HepG2 (cell line): ENCODE measurements around the gene KAT7. TPM values are rescaled to one million over a fixed set of nuclear protein-coding genes. Genes with fewer than 3 reads are reported as not detected.

Experiments used
- CENPX ChIP-seq: sonication (generic); formaldehyde crosslinking; IDR thresholded peaks from 2 replicates; pipeline ENCODE4 v1.9.0; 2021; ENCODE audit warnings: mild to moderate bottlenecking, missing genetic modification reagents, moderate library complexity
- FOXJ3 ChIP-seq: sonication (generic); formaldehyde crosslinking; IDR thresholded peaks from 2 replicates; pipeline ENCODE4 v1.4.0; 2020; ENCODE audit warnings: missing genetic modification reagents, mild to moderate bottlenecking, borderline replicate concordance
- HIC2 ChIP-seq: sonication (generic); formaldehyde crosslinking; IDR thresholded peaks from 2 replicates; pipeline ENCODE4 v1.9.0; 2022; ENCODE audit warnings: low read depth, missing genetic modification reagents
- HMGXB3 ChIP-seq: sonication (generic); formaldehyde crosslinking; IDR thresholded peaks from 2 replicates; pipeline ENCODE4 v1.4.0; 2020; ENCODE audit warnings: missing genetic modification reagents, borderline replicate concordance
- HNRNPL ChIP-seq: fragments of 200-400 bp; formaldehyde crosslinking; IDR thresholded peaks from 2 replicates; pipeline ENCODE4 v1.6.1; 2017; ENCODE audit warnings: mild to moderate bottlenecking, low read depth, low read length
- MEIS1 ChIP-seq: sonication (generic); formaldehyde crosslinking; IDR thresholded peaks from 2 replicates; pipeline ENCODE4 v1.9.0; 2021; ENCODE audit warnings: mild to moderate bottlenecking, missing genetic modification reagents, moderate library complexity, borderline replicate concordance
- NFAT5 ChIP-seq: sonication (generic); formaldehyde crosslinking; IDR thresholded peaks from 2 replicates; pipeline ENCODE4 v1.4.0; 2020; ENCODE audit warnings: missing genetic modification reagents
- NONO ChIP-seq, 2 experiments: fragments of 450-650 bp in 1 of 2; sonication (generic) in 1 of 2; formaldehyde crosslinking in 1 of 2; IDR thresholded peaks in 1 of 2; conservative IDR thresholded peaks in 1 of 2; 2 replicates each; pipeline versions ENCODE4 v1.6.1 to v1.8.0; 2017 to 2022; ENCODE audit warnings: mild to moderate bottlenecking in 1 of 2, missing genetic modification reagents in 1 of 2, moderate library complexity in 1 of 2
- PHF5A ChIP-seq: IDR thresholded peaks from one replicate; pipeline ENCODE4 v1.6.1; 2018; ENCODE audit warnings: low read depth, missing genetic modification reagents; ENCODE audit not compliant: unreplicated experiment
- POLR2AphosphoS5 ChIP-seq: IDR thresholded peaks from 2 replicates; pipeline ENCODE4 v1.6.1; 2012; ENCODE audit warnings: low read depth, low read length
- SRSF9 ChIP-seq: fragments of 200-400 bp; formaldehyde crosslinking; IDR thresholded peaks from 2 replicates; pipeline ENCODE4 v1.6.1; 2018; ENCODE audit warnings: borderline replicate concordance, mild to moderate bottlenecking, low read depth, low read length; ENCODE audit not compliant: insufficient read depth, poor library complexity, severe bottlenecking
- U2AF2 ChIP-seq: fragments of 200-400 bp; formaldehyde crosslinking; IDR thresholded peaks from 2 replicates; pipeline ENCODE4 v1.6.1; 2017; ENCODE audit warnings: low read depth, mild to moderate bottlenecking, low read length
- ZNF335 ChIP-seq: sonication (generic); formaldehyde crosslinking; IDR thresholded peaks from 2 replicates; pipeline ENCODE4 v1.4.0; 2020; ENCODE audit warnings: missing genetic modification reagents
- ZNF557 ChIP-seq: sonication (generic); formaldehyde crosslinking; IDR thresholded peaks from 2 replicates; pipeline ENCODE4 v1.4.0; 2020; ENCODE audit warnings: missing genetic modification reagents
- ZNF569 ChIP-seq: sonication (generic); formaldehyde crosslinking; IDR thresholded peaks from 2 replicates; pipeline ENCODE4 v1.5.0; 2020; ENCODE audit warnings: mild to moderate bottlenecking, missing genetic modification reagents, moderate library complexity, borderline replicate concordance
- ZNF768 ChIP-seq: sonication (generic); formaldehyde crosslinking; IDR thresholded peaks from 2 replicates; pipeline ENCODE4 v1.4.0; 2020; ENCODE audit warnings: missing genetic modification reagents
- ZSCAN25 ChIP-seq: sonication (generic); formaldehyde crosslinking; IDR thresholded peaks from 2 replicates; pipeline ENCODE4 v1.8.0; 2022; ENCODE audit warnings: mild to moderate bottlenecking, missing genetic modification reagents
- polyA plus RNA-seq, 8 experiments: library from polyadenylated mRNA; depleted of rRNA in 3 of 8; stranded (reverse) in 7 of 8; unstranded in 1 of 8; fragments of >200 nt; fragmentation: Illumina TruSeq in 4 of 8; extraction: Trizol in 4 of 8; gene quantifications; 2 replicates each; pipeline versions ENCODE4 v1.2.1 to v1.2.3, GENCODE V29; 2011 to 2016; ENCODE audit warnings: low read depth in 4 of 8, missing spikeins in 1 of 8, mixed read lengths in 1 of 8; ENCODE audit not compliant: insufficient read depth in 1 of 8
- total RNA-seq, 5 experiments: library from RNA; depleted of rRNA; stranded (reverse); fragments of >200 nt; fragmentation: Illumina TruSeq; extraction: Trizol; gene quantifications; 2 replicates each; pipeline ENCODE4 v1.2.3, GENCODE V29; 2016; ENCODE audit warnings: low read depth in 1 of 5

Gene KAT7
- total and polyA plus RNA-seq, 2 of the 13 experiments (the other 11 are each of a cell fraction or from before 2014, with no cell fraction given) = 21.2 to 39.2 TPM

DNA sequence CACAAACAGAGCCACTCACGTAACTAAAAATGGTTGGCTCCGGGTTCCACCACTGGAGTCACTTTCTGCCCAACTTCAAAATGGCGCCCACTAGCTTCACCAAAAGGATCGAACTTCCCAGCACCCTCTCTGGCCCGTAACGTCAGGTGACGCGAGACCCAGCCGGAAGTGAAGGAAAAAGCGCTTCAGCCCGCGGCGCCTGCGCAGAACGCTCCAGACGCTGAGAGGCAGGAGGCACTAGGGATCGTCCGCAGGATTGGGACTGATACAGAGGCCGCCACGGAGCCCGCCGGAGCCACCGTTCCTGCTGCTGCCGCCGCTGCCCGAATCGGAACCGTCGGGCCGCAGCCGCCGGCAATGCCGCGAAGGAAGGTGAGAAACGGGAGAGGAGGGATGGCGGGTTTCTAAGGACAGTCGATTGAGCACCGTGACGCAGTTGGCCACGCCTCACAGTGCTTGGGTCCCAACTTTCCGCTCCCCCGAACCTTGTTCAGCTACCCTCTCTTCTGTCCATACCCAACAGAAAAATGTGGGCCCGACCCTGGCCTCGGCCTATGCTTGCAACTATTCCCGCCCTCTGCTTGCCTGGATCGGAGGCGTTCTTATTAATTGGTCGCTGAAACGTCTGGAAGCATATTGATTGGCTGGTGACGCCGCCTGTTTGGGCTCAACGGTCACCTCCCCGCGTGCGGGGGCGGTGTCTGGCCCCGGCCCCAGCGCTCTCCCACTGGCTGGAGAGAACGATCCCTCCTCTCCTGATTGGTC, at the start of gene KAT7 (continued):
- peak; percentile 64; the same call in 1 of the 2 replicates for TF ChIP-seq HIC2
- TF ChIP-seq ZSCAN25 (CRISPR knock-in tag) = no peak; the same call in 1 of the 2 replicates
- peak; percentile 66; the same call in 1 of the 2 replicates for TF ChIP-seq MEIS1 (CRISPR knock-in tag)
- TF ChIP-seq HNRNPL = 0 out of 2 replicates have a peak, but pooled peaks have one; percentile 16
- TF ChIP-seq FOXJ3 (CRISPR knock-in tag) = 0 out of 2 replicates have a peak, but pooled peaks have one; percentile 27
- no peak for TF ChIP-seq U2AF2
- peak; percentile 97 for TF ChIP-seq ZNF335
- TF ChIP-seq PHF5A (CRISPR knock-in tag) = peak; percentile 91
- peak; percentile 83; the same call in 1 of the 2 replicates for TF ChIP-seq ZNF768 (CRISPR knock-in tag)
- no peak for TF ChIP-seq NONO (IDR thresholded peaks at IDR 0.05)
- peak; percentile 90 for TF ChIP-seq NONO (CRISPR knock-in tag; conservative IDR thresholded peaks at IDR 0.05)
- TF ChIP-seq ZNF569 (CRISPR knock-in tag) = no peak
- TF ChIP-seq NFAT5 (CRISPR knock-in tag) = peak; percentile 90
- TF ChIP-seq ZNF557 (CRISPR knock-in tag) = peak; percentile 82; the same call in 1 of the 2 replicates
- peak; percentile 85 for TF ChIP-seq POLR2AphosphoS5
- no peak for TF ChIP-seq CENPX (CRISPR knock-in tag)
- TF ChIP-seq SRSF9 = no peak
- TF ChIP-seq HMGXB3 (CRISPR knock-in tag) = peak; percentile 83
